Measurements from ENCODE around the gene IFITM2. TPM values are rescaled to one million over a fixed set of nuclear protein-coding genes. Genes with fewer than 3 reads are reported as not detected.
A peak's percentile ranks its signal among the peaks of the same experiment; 100 is the strongest.

IFITM2 gene
- total and polyA plus RNA-seq, 2 of the 4 experiments (the other 2 are of a cell fraction) = 31.2 to 564 TPM

- peak within 1 kb of the TSS; percentile 94 for H3K23ac ChIP-seq (ENCODE audit: low read depth, low read length)
- H3K9me1 ChIP-seq (ENCODE audit: insufficient read depth, low read length) = no peaks in the 10 kb centered on the region
- no peaks in the 10 kb centered on the region for H4K20me1 ChIP-seq (ENCODE audit: insufficient read depth, low read length)
- TF ChIP-seq MAZ (IDR thresholded peaks at IDR 0.05; ENCODE audit: borderline replicate concordance, low read depth, low read length) (peak; percentile 6; the same call in 1 of the 2 replicates), POLR2A (IDR thresholded peaks at IDR 0.05; ENCODE audit: low read depth, low read length) (no peak), MXI1 (IDR thresholded peaks at IDR 0.05; ENCODE audit: borderline replicate concordance, low read depth, low read length) (0 out of 2 replicates have a peak, but pooled peaks have one; percentile 9), NFE2L2 (IDR thresholded peaks at IDR 0.05; ENCODE audit: low read depth, low read length) (no peak), CEBPB (IDR thresholded peaks at IDR 0.05; ENCODE audit: low read depth, low read length) (no peak)
- POLR2A ChIA-PET (ENCODE audit: unreplicated experiment) = interaction anchor here (0.7 kb wide), 1 partner anchor 8 kb away, joined by 3 read pairs; no protein-coding TSS in a partner anchor
- peak within 1 kb of the TSS; percentile 54 for H3K9ac ChIP-seq (ENCODE audit: low read depth, low read length)
- H2BK5ac ChIP-seq (ENCODE audit: low read depth, low read length, poor library complexity, severe bottlenecking) = no peak within 1 kb of the TSS
- peak within 1 kb of the TSS; percentile 76 for H3K14ac ChIP-seq (replicated peaks; ENCODE audit: low read depth, low read length)
- BruUV-seq (replicated peaks) = no TSS peak
- 1% methylated on average over 18 of the region's 112 CpGs; no CpG with 5 or more reads in 1 of the 2 experiments for WGBS, 2 experiments (ENCODE audit: extremely low coverage in 2 of 2, insufficient read length in 1 of 2)
- peak within 1 kb of the TSS; percentile 56 for H3K4ac ChIP-seq (ENCODE audit: low read depth, low read length)
- ATAC-seq (ENCODE audit: low read depth) (peak; percentile 96), DNase-seq (no peak)
- peaks cover 0 to 7% of the 10 kb centered on the region in 2 experiments; a peak in 3 of 4 replicates for H3K79me1 ChIP-seq (ENCODE audit: low read depth in 1 of 2, low read length in 2 of 2)
- no peak within 1 kb of the TSS; the same call in 1 of the 2 replicates for H3K27ac ChIP-seq (ENCODE audit: insufficient read depth, low read length)
- intact Hi-C loops (cut with micrococcal nuclease) (no loop called here), in situ Hi-C loops (cut with MboI; ENCODE audit: low sequenced_read_pairs) (loop anchor here (10.0 kb wide), 1 partner anchor 64 kb away; no protein-coding TSS in a partner anchor), dilution Hi-C loops (cut with HindIII; ENCODE audit: low sequenced_read_pairs, unreplicated experiment) (no loop called here)
- H3K9me3 ChIP-seq (ENCODE audit: control insufficient read depth, insufficient read depth, low read length) = no peaks in the 10 kb centered on the region
- H2AFZ ChIP-seq (replicated peaks; ENCODE audit: low read length, poor library complexity) = peak within 1 kb of the TSS; percentile 92
- peak within 1 kb of the TSS; percentile 97 for H2AK9ac ChIP-seq (replicated peaks; ENCODE audit: low read depth, low read length, poor library complexity)
- H3K4me2 ChIP-seq (ENCODE audit: low read depth, low read length) = peak within 1 kb of the TSS; percentile 86
- no peak within 1 kb of the TSS; the same call in 2 of the 3 replicates for H2BK15ac ChIP-seq (ENCODE audit: low read depth, low read length)
- H2BK20ac ChIP-seq (ENCODE audit: low read depth, low read length) = no peak within 1 kb of the TSS
- no peak within 1 kb of the TSS for H3K18ac ChIP-seq (ENCODE audit: low read depth, low read length)
- peak within 1 kb of the TSS; percentile 3; the same call in 1 of the 2 replicates for H3K56ac ChIP-seq (ENCODE audit: extremely low read depth, insufficient read depth, low read length)
- no peak within 1 kb of the TSS; the same call in 1 of the 2 replicates for H4K91ac ChIP-seq (ENCODE audit: insufficient read depth, low read depth, low read length)
- H3K27me3 ChIP-seq (ENCODE audit: control insufficient read depth, insufficient read depth, low read length) = peaks cover 19% of the 10 kb centered on the region; the same call in 1 of the 2 replicates
- peak within 1 kb of the TSS; percentile 75 for H2AK5ac ChIP-seq (ENCODE audit: low read depth, low read length)
- peak within 1 kb of the TSS; percentile 64 to 86; a peak in 3 of 4 replicates for H4K8ac ChIP-seq (ENCODE audit: low read depth in 2 of 2, low read length in 2 of 2)
- peaks cover 11% of the 10 kb centered on the region; the same call in 1 of the 2 replicates for H3K36me3 ChIP-seq (ENCODE audit: control insufficient read depth, insufficient read depth, low read length)
- H4K5ac ChIP-seq (ENCODE audit: low read depth, low read length) = no peak within 1 kb of the TSS; the same call in 1 of the 2 replicates
- H3K4me3 ChIP-seq (ENCODE audit: insufficient read depth, low read depth, low read length) = peak within 1 kb of the TSS; percentile 67
- H2BK120ac ChIP-seq (ENCODE audit: low read depth, low read length) = no peak within 1 kb of the TSS
- peaks cover 4% of the 10 kb centered on the region; the same call in 1 of the 2 replicates for H3K4me1 ChIP-seq (ENCODE audit: control insufficient read depth, insufficient read depth, low read length)
- CTCF ChIA-PET = no interaction called here
Observed at GRCh38 chr11:288478-289397, 18.9 kb upstream of the IFITM2 start, which contains the start of gene PGGHG. Gene PGGHG, plus strand, starts transcription at chr11:289126. Its CDS starts 691 bp downstream, at chr11:289817.

Data from IMR-90 (cell line).